C4-2B (cell line): ENCODE data around the gene JTB.

Experiments used
- CTCF ChIP-seq: fragments of 450-650 bp; conservative IDR thresholded peaks from 2 replicates; pipeline ENCODE4 v1.5.1; 2017; ENCODE audit warnings: mild to moderate bottlenecking
- ZFX ChIP-seq: fragments of 450-650 bp; IDR thresholded peaks from 2 replicates; pipeline ENCODE4 v1.6.1; 2017

GRCh38 chr1:154019940-154020339 is 42.5 kb upstream of the JTB start:
- TF ChIP-seq CTCF (no peak), ZFX (no peak)
